NOMO-1 (cell line): Measurements from ENCODE around the gene AP1S3.
A peak's percentile ranks its signal among the peaks of the same experiment; 100 is the strongest.

Experiments
- DNase-seq, 2 experiments: peaks; one replicate each; lab custom pipeline; 2025; ENCODE audit not compliant: unreplicated experiment in 2 of 2; lab: John Stamatoyannopoulos, UW

AP1S3 gene

DNA sequence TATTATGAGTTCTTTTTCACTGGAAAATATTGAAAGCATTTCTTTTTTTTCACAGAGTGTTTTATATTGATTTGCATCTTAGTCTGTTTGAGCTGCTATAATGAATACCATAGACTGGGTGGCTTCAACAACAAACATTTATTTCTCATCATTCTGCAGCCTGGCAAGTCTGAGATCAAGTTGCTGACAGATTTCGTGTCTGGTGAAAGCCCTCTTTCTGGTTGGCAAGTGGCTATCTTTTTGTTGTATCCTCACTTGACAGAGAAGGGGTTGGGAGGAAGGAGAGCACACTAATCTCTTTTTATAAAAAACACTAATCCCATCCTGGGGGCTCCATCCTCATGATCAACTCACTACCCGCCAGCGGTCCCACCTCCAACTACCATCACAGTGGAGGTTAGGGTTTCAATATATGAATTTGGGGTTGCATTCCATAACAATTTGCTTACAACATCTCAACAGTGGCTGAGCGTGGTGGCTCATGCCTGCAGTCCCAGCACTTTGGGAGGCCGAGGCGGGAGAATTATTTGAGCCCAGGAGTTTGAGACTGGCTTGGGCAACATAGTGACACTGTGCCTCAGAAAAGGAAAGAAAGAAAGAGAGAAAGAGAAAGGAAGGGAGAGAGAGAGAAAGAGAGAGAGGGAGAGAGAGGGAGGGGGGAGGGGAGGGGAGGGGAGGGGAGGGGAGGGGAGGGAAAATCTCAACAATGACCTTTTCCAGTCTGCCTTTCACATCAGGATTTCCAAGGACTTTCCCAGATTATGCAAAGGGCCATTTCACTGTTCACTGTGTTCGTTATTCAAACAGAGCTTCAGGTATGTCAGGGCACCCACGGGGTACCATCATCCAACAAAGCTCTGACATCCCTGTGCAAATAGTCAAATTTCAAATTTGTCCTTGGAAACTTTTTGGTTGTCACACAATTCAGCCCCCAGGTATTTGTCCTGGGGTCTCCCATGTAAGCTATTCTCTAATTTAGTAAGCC lies 111.1 kb downstream of the AP1S3 start:
- DNase-seq: no peak

DNA sequence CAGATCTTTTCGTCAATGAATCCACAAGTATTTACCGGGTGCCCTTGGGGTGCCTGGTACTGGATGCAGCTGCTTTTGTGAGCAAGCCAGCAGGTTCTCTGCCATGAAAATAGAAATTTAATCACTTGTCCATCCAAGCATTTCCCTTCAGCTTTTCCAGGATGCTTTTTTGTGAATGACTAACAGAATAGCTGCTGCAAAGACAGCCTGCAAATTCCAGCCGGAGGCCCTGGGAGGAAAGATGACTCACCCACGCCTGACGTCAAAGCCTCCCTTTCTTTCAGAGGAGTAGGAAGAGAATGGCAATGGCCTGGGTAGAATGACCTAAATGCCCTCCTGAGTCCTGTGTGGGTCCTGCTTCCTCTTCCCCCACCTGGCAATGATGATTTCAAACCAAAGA lies 111.9 kb downstream of the AP1S3 start:
- DNase-seq: peak in 1 of 2 experiments; percentile 15

DNA sequence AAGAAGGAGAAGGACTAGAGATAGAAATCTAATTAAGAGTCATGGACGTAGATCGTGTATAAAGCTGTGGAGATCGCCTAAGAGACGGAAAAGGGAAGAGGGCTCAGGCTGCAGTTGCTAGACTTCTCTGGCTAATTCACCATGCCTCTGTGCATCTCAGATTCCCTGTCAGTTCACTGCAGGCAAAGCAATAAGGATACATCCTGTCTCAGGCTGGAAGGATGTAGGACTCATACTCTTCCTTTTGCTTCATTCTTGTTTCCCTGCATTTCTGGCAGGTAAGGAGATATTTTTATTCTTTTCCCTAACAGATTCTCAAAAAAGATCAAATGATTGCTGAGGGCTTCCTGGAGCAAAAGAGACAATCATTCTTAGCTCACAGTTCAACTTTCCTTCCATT lies 112.5 kb downstream of the AP1S3 start:
- no peak for DNase-seq

GRCh38 chr2:223723954-223724411 lies 113.4 kb downstream of the AP1S3 start:
- no peak for DNase-seq

DNA sequence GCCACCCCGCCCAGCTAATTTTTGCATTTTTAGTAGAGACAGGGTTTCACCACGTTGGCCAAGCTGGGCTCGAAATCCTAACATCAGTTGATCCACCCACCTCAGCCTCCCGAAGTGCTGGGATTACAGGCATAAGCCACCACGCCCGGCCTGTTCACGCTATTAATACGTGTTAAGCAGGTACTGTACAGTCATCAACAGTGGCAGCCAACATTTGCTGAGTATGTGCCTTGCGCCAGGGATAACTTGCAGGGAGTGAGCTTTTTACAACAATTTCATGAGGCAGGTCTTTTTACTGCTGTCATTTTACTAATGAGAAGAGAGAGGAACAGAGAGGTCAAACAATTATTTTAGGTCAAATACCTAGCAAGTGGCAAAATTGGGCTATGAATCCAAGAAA lies 115.2 kb downstream of the AP1S3 start:
- no peak for DNase-seq

DNA sequence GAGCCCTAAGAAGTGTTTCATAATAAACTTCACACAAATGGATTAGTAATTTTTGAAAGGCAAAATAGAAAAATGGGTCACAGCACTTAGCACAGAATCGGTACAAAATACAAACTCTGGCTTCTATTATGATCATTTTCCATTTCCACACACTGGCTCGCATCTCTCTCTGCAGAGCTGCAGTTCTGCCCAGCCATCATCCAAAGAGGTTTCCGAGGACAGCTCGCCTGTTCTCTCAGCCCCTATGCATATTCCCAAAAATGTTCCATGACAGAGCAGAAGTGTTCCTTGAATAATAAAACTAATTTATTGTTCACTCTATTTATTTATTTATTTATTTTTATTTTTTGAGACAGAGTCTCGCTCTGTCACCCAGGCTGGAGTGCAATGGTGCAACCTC lies 115.6 kb downstream of the AP1S3 start:
- no peak for DNase-seq

GRCh38 chr2:223720367-223720766 lies 117.0 kb downstream of the AP1S3 start:
- DNase-seq: peak in 1 of 2 experiments; percentile 25

DNA sequence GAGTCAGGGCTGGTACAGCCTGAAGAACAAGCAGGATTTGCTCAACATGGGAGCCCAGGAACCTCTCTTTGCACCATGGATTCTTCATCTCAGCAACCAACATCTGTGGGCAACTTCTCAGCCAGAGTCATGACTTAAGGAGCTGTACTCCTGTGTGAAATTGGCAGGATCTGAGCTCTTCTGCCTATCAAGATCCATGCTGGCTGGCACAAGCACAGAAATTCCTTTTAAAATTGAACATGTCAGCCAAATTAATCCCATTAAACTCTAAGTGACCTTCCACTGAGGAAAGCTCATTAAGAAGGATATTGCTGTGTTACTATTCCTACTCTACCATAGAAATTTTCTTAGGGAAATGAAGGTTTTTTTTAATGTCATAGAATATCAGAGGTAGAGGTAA lies 124.7 kb downstream of the AP1S3 start:
- no peak for DNase-seq

DNA sequence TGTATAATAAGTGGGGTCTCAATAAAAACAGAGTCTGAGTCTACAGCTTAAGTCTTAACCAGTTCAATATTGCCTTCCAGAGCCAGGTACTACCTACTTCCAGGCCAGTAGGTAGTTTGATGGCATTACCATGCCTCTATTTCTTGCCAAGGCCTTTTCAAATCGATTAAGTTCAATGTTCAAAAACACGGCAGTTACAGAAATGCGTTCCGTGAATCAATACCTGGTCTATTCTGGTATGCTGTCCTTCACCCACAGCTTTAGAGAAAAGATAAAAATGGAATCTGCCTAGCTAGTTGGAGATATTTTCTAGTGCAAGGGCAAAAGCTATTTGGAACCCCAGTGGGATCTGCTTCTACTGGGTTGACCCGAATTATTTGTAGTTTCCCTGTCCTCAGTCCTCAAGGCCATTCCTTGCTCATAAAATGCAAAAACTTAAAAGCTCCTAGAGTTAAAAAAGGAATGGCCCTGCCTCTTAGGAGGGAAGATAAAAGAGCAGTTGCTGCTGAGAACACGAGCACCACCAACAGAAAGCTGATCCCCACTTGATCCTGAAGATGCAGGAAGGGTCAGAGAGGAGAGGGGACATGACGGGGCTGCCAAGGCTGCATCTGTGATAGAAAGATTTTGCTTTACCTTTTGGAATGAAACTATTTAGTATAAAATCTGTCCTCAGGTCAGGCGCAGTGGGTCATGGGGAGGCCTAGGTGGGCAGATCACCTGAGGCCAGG lies 125.6 kb downstream of the AP1S3 start:
- DNase-seq: no peak
